WTC11 (cell line): ENCODE data around the gene TNC.

Source experiments
- CTCF ChIP-seq: fragments of 200-600 bp; IDR thresholded peaks from 2 replicates; pipeline ENCODE4 v1.8.0; 2022; ENCODE audit warnings: antibody characterized with exemption
- E2F1 ChIP-seq: sonication (generic); formaldehyde crosslinking; IDR thresholded peaks from 2 replicates; pipeline ENCODE4 v1.8.0; 2022; ENCODE audit warnings: mild to moderate bottlenecking, missing genetic modification reagents
- ESRRA ChIP-seq: sonication (generic); formaldehyde crosslinking; IDR thresholded peaks from 2 replicates; pipeline ENCODE4 v1.8.1; 2022; ENCODE audit warnings: mild to moderate bottlenecking, missing genetic modification reagents, borderline replicate concordance
- FOXP4 ChIP-seq: sonication (generic); formaldehyde crosslinking; IDR thresholded peaks from 2 replicates; pipeline ENCODE4 v1.8.0; 2022; ENCODE audit warnings: mild to moderate bottlenecking, missing genetic modification reagents
- IRF1 ChIP-seq: sonication (generic); formaldehyde crosslinking; IDR thresholded peaks from 2 replicates; pipeline ENCODE4 v1.8.0; 2023; ENCODE audit warnings: missing genetic modification reagents
- KAT7 ChIP-seq: sonication (generic); formaldehyde crosslinking; IDR thresholded peaks from 2 replicates; pipeline ENCODE4 v1.8.1; 2023; ENCODE audit warnings: missing genetic modification reagents, mild to moderate bottlenecking, borderline replicate concordance
- MAX ChIP-seq: sonication (generic); formaldehyde crosslinking; IDR thresholded peaks from 2 replicates; pipeline ENCODE4 v1.8.0; 2022; ENCODE audit warnings: mild to moderate bottlenecking, missing genetic modification reagents
- NR2C2 ChIP-seq: sonication (generic); formaldehyde crosslinking; IDR thresholded peaks from 2 replicates; pipeline ENCODE4 v1.8.0; 2022; ENCODE audit warnings: mild to moderate bottlenecking, missing genetic modification reagents
- SP1 ChIP-seq: sonication (generic); formaldehyde crosslinking; conservative IDR thresholded peaks from 2 replicates; pipeline ENCODE4 v1.8.1; 2022; ENCODE audit warnings: missing genetic modification reagents
- TEAD4 ChIP-seq: sonication (generic); formaldehyde crosslinking; IDR thresholded peaks from 2 replicates; pipeline ENCODE4 v1.8.0; 2022; ENCODE audit warnings: mild to moderate bottlenecking, missing genetic modification reagents

GRCh38 chr9:115046824-115047223 lies 71.1 kb downstream of the TNC start:
- no peak for TF ChIP-seq E2F1
- no peak for TF ChIP-seq FOXP4
- TF ChIP-seq NR2C2 = no peak
- no peak for TF ChIP-seq CTCF
- no peak for TF ChIP-seq IRF1 (CRISPR knock-in tag)
- TF ChIP-seq SP1 (CRISPR knock-in tag) = no peak
- no peak for TF ChIP-seq MAX (CRISPR knock-in tag)
- TF ChIP-seq ESRRA (CRISPR knock-in tag) = no peak
- no peak for TF ChIP-seq TEAD4
- TF ChIP-seq KAT7 (CRISPR knock-in tag) = no peak
